HG02642 (cell line): ENCODE results near the gene CCDC13.

Experiments used
- ATAC-seq: cut with Tn5 transposase; IDR thresholded peaks from one replicate; pipeline ENCODE4 v1.9.1; 2021; ENCODE audit warnings: mild to moderate bottlenecking; ENCODE audit not compliant: unreplicated experiment, poor library complexity

The CCDC13 gene

DNA sequence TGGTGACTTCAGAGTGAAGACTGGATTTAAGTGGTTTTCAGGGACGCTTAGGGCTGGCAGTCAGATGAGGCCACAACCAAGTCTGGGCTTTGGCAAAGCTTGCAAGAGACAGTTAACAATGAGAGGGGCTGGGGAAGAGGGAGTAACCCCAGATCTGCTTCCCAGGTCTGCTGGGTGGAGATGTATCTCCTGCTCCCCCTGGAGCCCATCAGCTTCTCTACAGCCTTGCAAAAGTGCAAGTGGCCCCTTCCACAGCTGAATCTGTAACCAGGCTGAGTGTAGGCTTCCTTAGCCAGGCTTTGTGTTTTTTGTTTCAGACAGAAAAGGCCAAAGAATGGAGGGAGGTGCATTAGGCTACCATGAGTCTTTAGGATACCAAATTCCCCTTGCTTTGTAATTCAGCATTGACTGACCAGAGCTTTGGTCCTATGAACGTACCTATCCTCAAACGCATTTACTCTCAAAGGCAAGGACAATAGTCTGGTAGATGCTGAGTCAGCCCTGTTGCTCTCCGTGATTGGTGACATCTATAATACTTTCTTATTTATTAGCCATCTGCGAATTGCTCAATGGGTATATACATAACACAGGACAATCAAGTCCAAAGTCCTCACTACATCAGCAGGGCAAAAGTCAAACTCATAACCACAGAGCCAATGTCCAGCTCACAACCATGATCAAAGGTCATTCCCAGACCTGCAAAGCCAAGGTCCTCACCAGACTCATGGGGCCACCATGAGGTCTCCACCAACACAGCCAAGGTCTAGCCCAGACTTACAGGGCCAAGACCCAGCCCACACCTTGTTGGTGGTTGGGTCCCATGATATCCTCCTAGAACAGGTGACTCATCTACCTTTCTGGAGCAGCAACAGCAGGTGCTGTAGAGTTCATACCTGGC is 17.1 kb downstream of the CCDC13 start:
- ATAC-seq = no peak

DNA sequence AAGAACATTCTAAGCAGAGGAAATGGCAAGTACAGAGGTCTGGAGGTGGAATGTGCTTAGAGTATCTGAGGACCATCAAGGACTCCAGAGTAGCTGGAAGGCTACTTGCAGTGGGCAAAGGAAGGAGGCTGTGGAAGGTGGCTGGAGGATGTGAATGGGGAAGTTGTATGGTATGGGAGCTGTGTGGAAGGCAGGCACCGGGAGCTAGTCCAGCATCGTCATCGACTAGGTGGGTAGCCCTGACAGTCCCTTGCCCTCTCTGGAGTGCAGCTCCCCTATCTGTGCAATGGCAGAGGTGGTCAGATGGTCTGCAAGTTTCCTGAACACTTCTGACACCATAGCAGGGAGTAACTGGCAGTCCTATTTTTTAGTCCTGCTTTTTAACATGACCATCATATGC is 19.3 kb downstream of the CCDC13 start:
- ATAC-seq = no peak

DNA sequence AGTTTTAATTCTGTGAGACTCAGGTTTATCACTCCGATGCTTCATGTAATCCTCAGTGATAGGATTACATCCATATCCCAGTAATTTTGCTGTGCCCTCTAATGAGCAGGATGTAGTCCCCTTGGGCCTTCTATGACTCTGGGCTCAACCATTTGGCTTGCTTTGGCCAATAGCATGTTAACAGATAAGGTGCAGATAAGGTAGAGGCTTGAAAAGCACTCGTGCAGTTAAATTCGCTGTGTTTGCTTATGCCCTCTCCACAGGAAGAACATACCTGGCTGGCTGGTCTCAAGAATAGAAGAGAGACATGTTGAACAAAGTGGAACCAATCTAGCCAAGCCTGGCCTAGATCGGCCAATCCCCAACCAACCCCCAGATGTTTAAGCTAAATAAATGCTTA is 20.1 kb downstream of the CCDC13 start:
- no peak for ATAC-seq

DNA sequence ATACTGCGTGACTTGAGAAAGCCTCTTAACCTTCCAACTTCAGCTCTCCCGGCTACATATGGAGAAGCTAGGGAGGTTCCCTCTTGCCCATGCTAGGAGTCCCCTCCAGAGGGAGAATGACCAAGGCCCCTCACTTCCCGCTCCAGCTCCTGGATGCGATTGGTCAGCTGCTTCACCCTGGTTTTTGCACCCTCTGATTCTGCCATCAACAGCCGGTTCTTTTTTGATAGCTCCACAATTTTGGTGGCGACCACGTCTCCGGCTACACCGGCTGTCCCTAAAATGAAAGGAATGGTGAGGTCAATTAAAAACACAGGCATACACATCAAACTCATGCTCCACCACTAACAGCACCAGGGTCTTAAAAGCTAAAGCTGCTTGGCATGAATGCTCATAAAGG is 20.6 kb downstream of the CCDC13 start:
- ATAC-seq = no peak

DNA sequence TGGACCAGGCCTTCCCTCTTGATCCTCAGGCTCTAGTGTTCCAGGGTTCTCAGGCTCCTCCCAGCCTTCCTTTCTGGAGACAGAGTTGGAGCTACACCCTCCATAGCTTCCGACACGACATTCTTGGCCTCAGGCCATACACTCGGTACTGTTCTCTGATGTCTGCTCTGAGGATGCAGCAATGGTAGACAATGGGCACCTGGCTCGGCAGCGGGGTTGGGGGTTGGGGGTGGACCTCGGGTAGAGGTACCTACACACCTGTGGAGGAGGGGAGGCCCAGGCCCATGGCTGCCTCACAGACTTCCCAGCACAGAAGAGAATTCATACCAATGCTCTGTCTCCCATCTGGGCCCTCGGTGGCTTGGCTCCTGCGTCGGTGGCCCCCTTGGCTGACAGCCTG is 21.4 kb downstream of the CCDC13 start:
- ATAC-seq = no peak

DNA sequence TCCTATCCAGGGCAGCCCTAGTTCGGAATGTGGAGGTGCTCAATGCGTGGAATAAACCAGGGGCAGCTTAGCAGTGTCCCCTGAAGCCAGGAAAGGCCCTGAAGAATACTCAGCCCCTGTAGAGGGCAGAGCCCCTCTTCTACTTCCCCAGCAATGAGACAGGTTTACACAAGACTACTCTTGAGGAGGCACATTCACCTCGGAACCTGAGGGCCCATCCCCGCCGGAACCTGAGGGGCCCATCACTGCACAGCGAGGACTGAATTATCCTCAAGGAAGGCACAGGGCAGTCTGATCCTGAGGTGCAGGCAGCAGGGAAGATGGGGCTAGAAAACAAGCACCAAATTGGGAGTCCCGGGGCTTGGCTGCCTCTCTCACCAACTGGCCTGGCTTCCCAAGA is 22.2 kb downstream of the CCDC13 start:
- ATAC-seq = no peak

DNA sequence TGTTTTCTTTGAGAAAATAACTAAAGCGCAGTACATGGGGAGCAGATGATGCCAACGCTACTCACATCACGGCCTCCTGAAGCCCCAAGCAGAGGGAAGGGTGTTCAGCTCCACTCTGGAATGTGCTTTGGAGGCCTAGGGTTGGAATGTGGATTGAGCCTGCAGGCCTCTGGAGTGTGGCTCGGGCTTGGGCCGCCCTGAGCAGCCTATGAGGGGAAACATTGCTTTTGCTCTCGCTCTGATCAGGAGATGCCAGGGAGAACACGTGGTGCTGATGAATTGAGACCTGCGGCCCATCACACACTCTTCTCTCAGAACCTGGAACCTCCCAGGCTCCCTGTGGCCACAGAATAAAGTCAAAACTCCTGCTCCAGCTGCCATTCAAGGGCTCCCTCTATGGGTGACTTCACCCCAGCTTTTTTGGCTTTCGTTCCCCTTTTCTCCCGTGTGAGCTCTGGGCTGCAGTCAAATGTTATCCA is 23.3 kb downstream of the CCDC13 start:
- no peak for ATAC-seq

DNA sequence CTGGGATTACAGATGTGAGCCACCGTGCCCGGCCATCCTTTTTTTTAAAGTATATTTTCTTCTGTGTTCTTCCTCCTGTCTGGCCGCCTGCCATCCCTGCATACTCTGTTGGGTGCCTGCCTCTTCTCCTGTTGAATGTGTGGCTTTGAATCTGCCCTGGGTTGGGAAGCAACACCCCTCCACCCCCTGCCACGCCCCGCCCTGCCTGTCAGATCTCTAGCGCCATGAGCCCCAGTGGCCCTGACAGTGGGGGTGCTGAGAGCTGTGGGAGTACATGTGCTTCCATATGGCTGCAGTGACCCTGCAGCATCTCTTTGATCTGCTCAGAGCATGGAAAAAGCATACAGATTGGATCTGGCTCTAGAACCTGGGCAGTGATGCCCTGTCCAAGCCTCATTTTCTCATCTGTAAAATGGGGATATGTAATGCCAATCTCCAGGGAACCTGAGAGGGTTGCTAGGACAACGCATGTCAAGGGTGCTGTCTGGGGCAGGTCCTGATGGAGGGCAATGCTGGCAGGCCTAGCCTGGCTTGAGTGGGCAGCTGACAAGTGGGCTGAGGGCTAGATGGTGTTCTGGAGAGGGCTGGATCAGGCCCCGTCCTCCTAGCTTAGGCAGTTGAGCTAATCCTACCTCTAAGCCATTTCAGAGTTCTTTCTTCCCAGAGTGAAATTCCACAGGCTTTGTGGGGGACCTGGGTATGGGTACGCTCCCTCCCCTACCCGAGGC is 23.9 kb downstream of the CCDC13 start:
- ATAC-seq = no peak

DNA sequence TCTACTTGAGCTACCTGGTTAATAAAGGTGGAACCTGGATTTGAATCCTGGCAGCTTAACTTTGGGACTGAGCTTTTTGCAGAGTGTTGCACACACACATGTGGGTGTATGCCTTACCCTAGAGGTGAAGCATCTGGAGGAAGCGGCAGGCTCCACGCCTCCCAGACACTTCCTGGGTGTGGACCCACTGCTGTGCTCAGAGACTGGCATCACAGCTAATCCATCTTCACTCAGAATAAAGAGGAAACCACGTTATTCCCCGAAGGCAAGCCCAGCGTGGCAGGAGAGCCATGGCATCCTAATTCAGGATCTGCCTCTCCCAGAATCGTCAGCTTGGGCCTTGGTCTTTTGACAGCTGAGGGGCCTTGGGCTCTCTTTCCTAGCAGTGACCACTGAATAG is 25.5 kb downstream of the CCDC13 start:
- ATAC-seq = no peak

DNA sequence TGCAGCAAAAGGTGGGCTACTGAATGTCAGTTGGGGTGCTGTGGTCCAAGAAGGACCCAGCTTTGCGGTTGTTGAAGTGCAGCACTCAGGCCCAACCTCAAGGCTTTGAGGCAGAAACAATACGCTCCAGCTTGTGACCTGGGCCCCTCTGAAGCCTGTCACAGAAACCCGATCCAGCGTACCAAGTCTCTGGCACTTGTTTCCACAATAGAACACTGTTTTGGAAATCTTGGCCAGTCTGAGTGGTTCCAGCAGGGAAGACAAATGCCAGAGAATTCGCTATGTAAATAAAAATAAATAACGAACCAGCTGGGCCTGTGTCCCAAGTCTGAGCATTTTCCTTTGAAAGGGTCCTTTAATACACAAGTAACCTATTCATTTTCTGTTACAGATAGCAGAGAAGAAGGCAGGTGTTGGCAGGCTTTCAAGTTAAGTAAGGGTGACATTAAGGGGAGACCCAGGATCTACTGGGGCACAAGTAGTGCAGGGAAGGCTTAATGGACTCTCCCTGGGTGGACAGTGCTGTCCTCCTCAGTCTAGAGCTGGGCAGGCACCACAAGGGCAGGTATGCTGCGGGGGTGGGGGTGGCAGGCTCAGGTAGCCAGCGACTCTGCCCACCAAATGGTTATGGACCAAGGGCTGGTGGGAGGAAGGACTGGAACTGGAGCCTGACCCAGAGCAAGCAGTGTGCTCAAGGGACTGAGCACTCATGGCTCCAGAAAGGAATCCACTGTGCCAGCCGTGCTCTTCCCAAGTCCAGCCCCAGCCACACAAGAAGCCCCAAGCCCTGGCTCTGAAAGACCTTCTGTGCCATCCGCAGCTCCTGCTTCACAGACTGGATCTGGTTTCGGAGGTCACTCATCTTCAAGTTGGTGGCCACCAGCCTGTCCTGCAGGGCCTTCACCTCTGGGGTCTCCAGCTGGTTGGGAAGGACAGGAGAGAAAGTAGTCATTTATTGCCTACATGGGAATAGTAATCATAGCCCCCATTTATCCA is 26.3 kb downstream of the CCDC13 start:
- no peak for ATAC-seq

DNA sequence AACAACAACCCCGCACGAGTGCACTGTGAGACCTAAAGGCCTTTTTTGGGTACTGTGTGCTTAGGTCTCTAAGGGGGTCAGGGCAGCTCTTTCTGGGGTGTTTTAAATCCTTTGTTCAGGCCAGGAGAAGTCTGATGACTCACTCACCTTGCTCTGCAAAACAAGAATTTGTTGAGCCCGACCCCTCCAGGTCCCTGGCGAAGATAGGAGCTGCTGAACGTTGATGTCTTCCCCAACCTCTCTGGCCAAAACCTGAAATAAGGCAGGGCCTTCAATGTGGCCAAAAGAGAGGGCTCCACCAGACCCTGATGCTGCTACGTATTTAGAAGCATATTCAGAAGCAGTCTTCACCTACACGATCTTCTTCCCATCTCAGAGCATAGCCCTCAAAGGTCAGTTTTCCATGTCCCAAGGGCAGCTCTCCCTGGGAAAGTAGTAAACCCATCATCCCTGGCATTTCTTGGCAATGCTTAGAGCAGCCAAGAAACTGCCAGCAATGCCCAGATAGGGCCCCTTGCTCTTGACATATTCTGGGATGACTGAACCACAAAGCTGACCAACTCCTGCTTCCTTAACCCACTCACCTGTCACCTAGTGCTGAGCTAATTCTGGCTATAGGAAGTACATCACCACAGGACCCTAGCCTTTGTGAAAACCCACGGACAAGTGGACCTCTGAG is 27.1 kb downstream of the CCDC13 start:
- no peak for ATAC-seq

DNA sequence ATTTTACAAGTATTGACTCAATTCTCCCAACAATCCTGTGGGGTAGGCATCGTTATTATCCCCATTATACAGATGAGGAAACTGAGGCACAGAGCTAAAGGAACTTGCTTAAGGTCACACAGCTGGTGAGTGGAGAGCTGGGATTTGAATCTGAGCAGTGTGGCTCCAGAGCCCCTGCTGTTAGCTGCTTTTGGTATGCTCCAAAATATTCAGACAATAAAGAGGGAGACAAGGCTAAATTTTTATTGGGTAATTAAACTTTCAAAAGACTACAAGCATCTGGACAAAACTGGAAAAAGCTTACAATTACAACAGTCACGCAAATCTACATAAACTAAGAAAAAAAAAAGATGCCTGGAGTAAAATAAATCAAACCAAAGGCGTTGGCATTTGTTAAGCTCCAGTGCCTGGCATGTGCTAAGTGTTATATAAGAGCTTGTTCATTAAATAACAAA is 27.7 kb downstream of the CCDC13 start:
- no peak for ATAC-seq

DNA sequence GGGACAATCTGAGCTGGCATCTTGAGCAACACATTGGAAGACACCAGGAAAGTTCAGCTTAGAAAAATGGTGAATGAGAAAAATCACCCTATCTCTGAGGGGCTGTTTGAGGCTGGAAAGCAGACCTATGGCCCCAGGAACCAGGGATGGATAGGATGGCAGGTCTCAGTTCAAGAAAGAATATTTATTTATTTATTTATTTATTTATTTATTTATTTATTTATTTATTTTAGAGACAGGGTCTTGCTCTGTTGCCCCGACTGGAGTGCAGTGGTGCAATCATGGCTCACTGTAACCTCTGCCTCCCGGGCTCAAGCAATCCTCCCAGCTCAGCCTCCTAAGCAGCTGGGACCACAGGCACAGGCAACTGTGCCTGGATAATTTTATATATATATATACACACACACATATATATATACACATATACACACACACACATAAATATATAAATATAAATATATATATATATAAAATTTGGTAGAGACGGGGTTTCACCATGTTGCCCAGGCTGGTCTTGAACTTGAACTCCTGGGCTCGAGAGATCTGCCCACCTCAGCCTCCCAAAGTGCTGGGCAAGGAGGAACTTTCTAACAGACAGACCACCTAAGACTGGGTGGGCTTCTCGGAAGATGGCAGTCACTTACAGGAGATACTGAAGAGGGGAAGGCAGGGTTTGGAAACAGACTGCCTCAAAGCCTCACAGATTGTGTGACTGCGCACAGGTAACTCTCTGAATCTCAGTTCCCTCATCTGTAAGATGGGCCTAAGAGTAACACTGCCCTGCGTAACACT is 29.7 kb downstream of the CCDC13 start:
- no peak for ATAC-seq

DNA sequence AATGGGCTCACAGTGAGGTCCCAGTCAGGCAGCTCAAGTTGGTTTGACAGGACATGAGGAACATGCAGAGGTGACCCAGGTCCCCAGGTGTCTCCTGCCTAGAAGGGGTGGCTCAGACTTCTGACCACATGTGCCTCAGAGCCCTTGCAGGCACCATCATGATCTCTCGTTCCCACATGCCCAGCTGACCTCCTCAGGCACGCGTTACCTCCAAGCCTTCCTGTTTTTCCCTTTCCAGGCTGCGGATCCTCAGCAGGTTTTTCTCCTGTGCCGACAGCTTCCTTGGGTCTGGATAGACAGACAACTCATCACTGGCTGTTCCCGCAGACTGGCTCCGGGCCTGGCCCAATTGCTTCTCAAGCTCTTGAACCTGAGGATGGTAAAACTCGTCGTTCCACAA is 30.4 kb downstream of the CCDC13 start:
- ATAC-seq = no peak

DNA sequence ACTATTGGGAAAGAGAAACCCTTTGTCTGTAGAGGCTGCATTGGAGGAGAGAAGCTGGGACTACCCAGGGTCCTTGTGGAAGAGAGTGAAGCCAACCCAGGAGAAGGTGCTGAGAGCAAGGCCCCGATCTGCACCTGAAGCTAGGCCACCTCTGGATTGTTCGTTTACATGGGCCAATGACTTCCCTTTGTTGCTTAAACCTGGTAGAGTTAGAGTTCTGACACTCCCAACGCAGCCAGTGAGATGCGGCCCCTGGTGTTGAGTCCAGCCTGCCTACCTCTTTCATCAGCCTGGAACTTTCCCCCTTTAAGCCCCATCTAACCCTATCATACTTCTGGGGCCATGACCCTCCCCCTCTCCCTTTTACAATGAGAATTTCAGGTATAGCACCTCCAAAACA is 30.8 kb downstream of the CCDC13 start:
- ATAC-seq = no peak

DNA sequence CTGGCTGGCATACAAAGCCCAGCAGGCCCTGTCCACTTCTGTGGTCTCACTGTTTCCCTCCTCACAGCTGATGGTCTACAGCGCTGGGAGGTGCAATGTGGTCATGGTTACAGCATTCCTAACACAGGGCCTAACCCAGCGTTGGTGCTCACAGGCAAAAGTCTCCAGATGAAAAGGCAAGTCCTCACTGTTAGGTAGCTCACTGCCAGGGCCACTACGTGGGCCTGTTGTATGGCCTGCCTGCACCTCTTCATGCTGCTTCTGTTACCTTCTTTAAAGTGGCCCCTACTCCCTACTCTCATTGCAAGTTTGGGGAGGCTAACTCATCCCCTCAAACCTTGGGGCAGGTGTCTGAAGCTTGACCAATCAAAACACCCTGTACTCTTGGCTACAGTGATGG is 31.3 kb downstream of the CCDC13 start:
- ATAC-seq = no peak

DNA sequence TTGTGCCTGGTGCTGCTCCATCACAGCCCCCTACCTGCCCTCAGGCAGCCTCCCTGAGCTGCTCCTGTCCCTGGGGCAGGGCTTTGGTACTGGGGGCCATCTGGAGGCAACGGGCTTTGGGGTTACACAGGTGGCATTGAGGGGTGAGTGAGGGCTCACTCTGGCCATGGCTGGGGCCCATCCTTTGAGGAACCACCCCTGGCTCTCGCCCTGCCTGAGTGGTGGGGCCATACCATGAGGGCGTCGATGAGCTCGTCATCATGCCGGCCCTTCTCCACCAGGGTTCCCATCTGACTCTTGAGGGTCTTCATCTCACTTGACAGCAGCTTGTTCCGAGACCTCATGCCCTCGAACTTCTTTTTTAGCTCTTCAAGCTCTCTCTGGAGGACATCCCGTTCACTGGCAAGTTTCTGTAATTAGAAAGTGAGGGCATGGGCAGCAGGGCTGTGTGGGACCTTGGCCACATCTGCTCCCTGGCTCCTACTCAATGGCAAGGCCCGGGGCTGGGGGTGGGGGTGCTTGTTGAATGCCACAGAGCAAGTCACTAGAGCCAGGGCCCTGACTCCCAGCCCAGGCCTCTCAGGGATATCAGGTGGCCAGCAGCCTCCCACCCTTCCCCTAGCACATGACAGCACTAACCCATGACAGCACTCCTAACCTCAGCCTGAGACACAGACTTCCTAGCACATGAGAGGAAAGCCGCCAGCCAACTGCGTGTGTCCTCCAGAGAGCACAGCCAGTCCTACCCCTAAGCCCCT is 33.5 kb downstream of the CCDC13 start:
- no peak for ATAC-seq

DNA sequence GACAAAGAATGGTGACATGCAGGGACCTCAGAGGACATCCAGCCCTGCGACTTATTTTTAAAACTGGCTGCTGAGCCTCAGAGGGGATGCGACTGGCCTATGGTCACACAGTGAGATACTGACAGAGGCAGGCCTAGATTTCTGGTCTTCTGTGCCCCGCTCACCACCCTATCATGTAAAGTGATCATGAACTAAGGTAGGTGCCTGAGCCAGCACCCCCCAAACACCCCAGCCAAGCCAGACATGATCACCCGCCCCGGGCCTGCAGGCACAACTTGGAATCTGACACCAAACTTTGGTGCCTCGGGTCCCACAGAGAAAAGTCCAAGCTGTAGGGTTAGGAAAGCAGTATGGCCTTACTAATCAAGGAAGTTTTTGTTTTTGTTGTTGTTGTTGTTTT is 36.5 kb downstream of the CCDC13 start:
- ATAC-seq = no peak
